Limb (tissue), 2 donors: Measurements from ENCODE around the gene TMEM151A.
A peak's percentile ranks its signal among the peaks of the same experiment; 100 is the strongest.
"Not testable (repeated sequence)": the region's sequence is repeated elsewhere in the genome, so short reads cannot be mapped to it uniquely, and the experiment has no call there.

ENCODE experiments used
- DNase-seq, 2 donors: peaks; one replicate each; pipeline ENCODE4 v3.0.0-alpha.2; 2016; ENCODE audit errors: extremely low spot score in 2 of 2

TMEM151A gene

GRCh38 chr11:66267379-66268243, 24.1 kb upstream of the TMEM151A start:
- DNase-seq, result peak; percentile 88 to 97

GRCh38 chr11:66268244-66268951, 23.3 kb upstream of the TMEM151A start, which contains the start of gene RAB1B:
RAB1B (plus strand) TSS chr11:66268639; CDS start chr11:66268680, 41 bp downstream.
- peak; percentile 100 for DNase-seq

GRCh38 chr11:66268952-66269905, 22.5 kb upstream of the TMEM151A start:
- no peak for DNase-seq

GRCh38 chr11:66271816-66272215, 19.9 kb upstream of the TMEM151A start:
- DNase-seq, result no peak

GRCh38 chr11:66272596-66272995, 19.1 kb upstream of the TMEM151A start:
- DNase-seq, result no peak

GRCh38 chr11:66274219-66274618, 17.5 kb upstream of the TMEM151A start:
- no peak for DNase-seq

- DNase-seq, result no peak
Observed at GRCh38 chr11:66275396-66275795, 16.3 kb upstream of the TMEM151A start.

GRCh38 chr11:66275984-66276612, 15.6 kb upstream of the TMEM151A start:
- DNase-seq, result no peak

- DNase-seq, result not testable (repeated sequence)
Observed at GRCh38 chr11:66276619-66277018, 15.1 kb upstream of the TMEM151A start.

- not testable (repeated sequence) for DNase-seq
Observed at GRCh38 chr11:66277064-66277463, 14.6 kb upstream of the TMEM151A start.

- DNase-seq, result peak in 1 of 2 donors; percentile 78
Observed at GRCh38 chr11:66277471-66278362, 14.0 kb upstream of the TMEM151A start, which contains the start of gene CNIH2. CNIH2 (plus strand) TSS chr11:66278175; CDS start chr11:66278457, 282 bp downstream.

GRCh38 chr11:66278363-66279091, 13.2 kb upstream of the TMEM151A start:
- peak in 1 of 2 donors; percentile 73 for DNase-seq

GRCh38 chr11:66279092-66279734, 12.5 kb upstream of the TMEM151A start:
- DNase-seq, result no peak

- peak; percentile 34 to 71 for DNase-seq
Observed at GRCh38 chr11:66280428-66280827, 11.3 kb upstream of the TMEM151A start.

GRCh38 chr11:66281001-66281400, 10.7 kb upstream of the TMEM151A start:
- DNase-seq, result no peak

- no peak for DNase-seq
Observed at GRCh38 chr11:66281776-66282467, 9.8 kb upstream of the TMEM151A start.

- DNase-seq, result peak; percentile 98
Observed at GRCh38 chr11:66282468-66283455, 8.9 kb upstream of the TMEM151A start.
